H9 (cell line): ENCODE results near the gene CTNNB1. TPM values are rescaled to one million over a fixed set of nuclear protein-coding genes. Genes with fewer than 3 reads are reported as not detected.

Experiments
- DNase-seq: peaks from one replicate; pipeline ENCODE4 v3.0.0-alpha.2; 2017
- H2AFZ ChIP-seq: one replicate; pipeline ENCODE4 v1.6.1; 2013; ENCODE audit warnings: mild to moderate bottlenecking, low read length, control low read depth, moderate library complexity
- H2AK5ac ChIP-seq: 2 replicates; pipeline ENCODE4 v1.6.1; 2013; ENCODE audit warnings: low read length, control low read depth, mixed read lengths; ENCODE audit not compliant: insufficient read length
- H2BK120ac ChIP-seq: one replicate; pipeline ENCODE4 v1.6.1; 2013; ENCODE audit warnings: low read depth, mild to moderate bottlenecking, low read length, control low read depth, inconsistent platforms; ENCODE audit not compliant: poor library complexity, severe bottlenecking
- H2BK12ac ChIP-seq: 2 replicates; pipeline ENCODE4 v1.6.1; 2013; ENCODE audit warnings: low read length, control low read depth, mixed read lengths, low read depth; ENCODE audit not compliant: insufficient read length
- H2BK15ac ChIP-seq: 2 replicates; pipeline ENCODE4 v1.6.1; 2013; ENCODE audit warnings: low read depth, low read length, control low read depth
- H2BK20ac ChIP-seq: one replicate; pipeline ENCODE4 v1.6.1; 2013; ENCODE audit warnings: low read depth, mild to moderate bottlenecking, low read length, control low read depth, inconsistent platforms; ENCODE audit not compliant: poor library complexity, severe bottlenecking
- H2BK5ac ChIP-seq: 2 replicates; pipeline ENCODE4 v1.6.1; 2013; ENCODE audit warnings: low read length, control low read depth, mixed read lengths; ENCODE audit not compliant: insufficient read length
- H3K14ac ChIP-seq: 2 replicates; pipeline ENCODE4 v1.6.1; 2013; ENCODE audit warnings: low read length, control low read depth; ENCODE audit not compliant: insufficient read depth
- H3K18ac ChIP-seq: 2 replicates; pipeline ENCODE4 v1.6.1; 2013; ENCODE audit warnings: low read depth, mild to moderate bottlenecking, mixed read lengths, low read length, control low read depth; ENCODE audit not compliant: insufficient read length
- H3K23ac ChIP-seq: 2 replicates; pipeline ENCODE4 v1.6.1; 2013; ENCODE audit warnings: low read length, control low read depth, mixed read lengths, low read depth; ENCODE audit not compliant: insufficient read length
- H3K23me2 ChIP-seq: 2 replicates; pipeline ENCODE4 v1.6.1; 2013; ENCODE audit warnings: low read depth, mild to moderate bottlenecking, mixed read lengths, low read length, control low read depth; ENCODE audit not compliant: insufficient read length, poor library complexity, severe bottlenecking
- H3K27ac ChIP-seq: 2 replicates; pipeline ENCODE4 v1.5.1; 2013; ENCODE audit warnings: low read length, control low read depth, mixed read lengths, low read depth; ENCODE audit not compliant: insufficient read length
- H3K27me3 ChIP-seq: 2 replicates; pipeline ENCODE4 v1.6.1; 2013; ENCODE audit warnings: low read length, control low read depth, inconsistent platforms; ENCODE audit not compliant: insufficient read depth
- H3K4ac ChIP-seq: 2 replicates; pipeline ENCODE4 v1.6.1; 2013; ENCODE audit warnings: low read depth, mild to moderate bottlenecking, control low read depth, inconsistent platforms, low read length, moderate library complexity
- H3K4me1 ChIP-seq: 2 replicates; pipeline ENCODE4 v1.6.1; 2013; ENCODE audit warnings: low read length, control low read depth, inconsistent platforms; ENCODE audit not compliant: insufficient read depth
- H3K4me2 ChIP-seq: 2 replicates; pipeline ENCODE4 v1.6.1; 2013; ENCODE audit warnings: low read length, control low read depth, mixed read lengths; ENCODE audit not compliant: insufficient read length, insufficient read depth
- H3K56ac ChIP-seq: 2 replicates; pipeline ENCODE4 v1.6.1; 2013; ENCODE audit warnings: low read depth, mild to moderate bottlenecking, mixed read lengths, low read length, control low read depth; ENCODE audit not compliant: insufficient read length
- H3K79me1 ChIP-seq: 2 replicates; pipeline ENCODE4 v1.6.1; 2013; ENCODE audit warnings: low read depth, mild to moderate bottlenecking, moderate library complexity, low read length, control low read depth, inconsistent platforms; ENCODE audit not compliant: insufficient read depth, poor library complexity, severe bottlenecking
- H3K79me2 ChIP-seq: 2 replicates; pipeline ENCODE4 v1.6.1; 2013; ENCODE audit warnings: low read length, control low read depth, inconsistent platforms; ENCODE audit not compliant: insufficient read depth
- H3K9ac ChIP-seq: 2 replicates; pipeline ENCODE4 v1.6.1; 2013; ENCODE audit warnings: low read length, control low read depth, mixed read lengths; ENCODE audit not compliant: insufficient read length; ENCODE audit errors: extremely low read depth
- H3K9me3 ChIP-seq: one replicate; pipeline ENCODE4 v1.6.1; 2013; ENCODE audit warnings: low read depth, low read length, inconsistent platforms; ENCODE audit not compliant: control insufficient read depth
- H3T11ph ChIP-seq: one replicate; pipeline ENCODE4 v1.6.1; 2013; ENCODE audit warnings: mild to moderate bottlenecking, low read length, control low read depth, inconsistent platforms
- H4K20me1 ChIP-seq: one replicate; pipeline ENCODE4 v1.6.1; 2013; ENCODE audit not compliant: control insufficient read depth, insufficient read length, insufficient read depth
- H4K5ac ChIP-seq: 2 replicates; pipeline ENCODE4 v1.6.1; 2013; ENCODE audit warnings: low read depth, mild to moderate bottlenecking, mixed read lengths, low read length, control low read depth; ENCODE audit not compliant: insufficient read length
- H4K8ac ChIP-seq: replicated peaks from 2 replicates; pipeline ENCODE4 v1.6.1; 2013; ENCODE audit warnings: low read length, control low read depth, mixed read lengths, low read depth; ENCODE audit not compliant: insufficient read length
- H4K91ac ChIP-seq: 2 replicates; pipeline ENCODE4 v1.6.1; 2013; ENCODE audit warnings: low read depth, mild to moderate bottlenecking, moderate library complexity, mixed read lengths, low read length, control low read depth; ENCODE audit not compliant: insufficient read length
- H3K27ac Mint-ChIP-seq, 3 experiments: 2 replicates in 2 of 3; 3 replicates in 1 of 3; pipeline ENCODE4 v1.8.0; 2020 to 2021; ENCODE audit warnings: mixed read lengths in 3 of 3, mild to moderate bottlenecking in 1 of 3, moderate library complexity in 1 of 3
- H3K27me3 Mint-ChIP-seq: 2 replicates; pipeline ENCODE4 v1.8.0; 2021; ENCODE audit warnings: low read depth, mild to moderate bottlenecking, moderate library complexity, mixed read lengths
- H3K36me3 Mint-ChIP-seq, 3 experiments: 2 replicates in 2 of 3; 3 replicates in 1 of 3; pipeline ENCODE4 v1.8.0; 2020 to 2021; ENCODE audit warnings: low read depth in 3 of 3, mixed read lengths in 3 of 3; ENCODE audit not compliant: insufficient read depth in 1 of 3
- H3K4me1 Mint-ChIP-seq, 2 experiments: 2 replicates each; pipeline ENCODE4 v1.8.0; 2020; ENCODE audit warnings: mixed read lengths in 2 of 2
- H3K4me3 Mint-ChIP-seq, 2 experiments: 2 replicates in 1 of 2; 3 replicates in 1 of 2; pipeline ENCODE4 v1.8.0; 2020 to 2021; ENCODE audit warnings: mild to moderate bottlenecking in 2 of 2, mixed read lengths in 2 of 2, moderate library complexity in 1 of 2
- H3K9me3 Mint-ChIP-seq, 2 experiments: 2 replicates in 1 of 2; 3 replicates in 1 of 2; pipeline ENCODE4 v1.8.0; 2020; ENCODE audit warnings: mild to moderate bottlenecking in 2 of 2, mixed read lengths in 2 of 2, moderate library complexity in 1 of 2
- WGBS: extraction: QIAGEN DNeasy Blood & Tissue Kit; methylation state at CpG from one replicate; pipeline ENCODE4 v1.1.7; 2013; ENCODE audit warnings: missing lambda C conversion rate, low lambda C conversion rate, mixed read lengths; ENCODE audit not compliant: insufficient read length; ENCODE audit errors: extremely low coverage; 5-methylcytosine and 5-hydroxymethylcytosine counted together
- total RNA-seq: library from RNA; stranded (reverse); gene quantifications from 2 replicates; pipeline ENCODE4 v1.2.1, GENCODE V29; 2021
- TF ChIP-seq, protein P1 (sequence below): fragments of 200-600 bp; sonication (generic); conservative IDR thresholded peaks from 3 replicates; pipeline ENCODE4 v1.8.0; 2021; ENCODE audit warnings: antibody characterized with exemption, mild to moderate bottlenecking

The CTNNB1 gene
- total RNA-seq, 1 experiment from 2014 or later: 500 TPM

DNA sequence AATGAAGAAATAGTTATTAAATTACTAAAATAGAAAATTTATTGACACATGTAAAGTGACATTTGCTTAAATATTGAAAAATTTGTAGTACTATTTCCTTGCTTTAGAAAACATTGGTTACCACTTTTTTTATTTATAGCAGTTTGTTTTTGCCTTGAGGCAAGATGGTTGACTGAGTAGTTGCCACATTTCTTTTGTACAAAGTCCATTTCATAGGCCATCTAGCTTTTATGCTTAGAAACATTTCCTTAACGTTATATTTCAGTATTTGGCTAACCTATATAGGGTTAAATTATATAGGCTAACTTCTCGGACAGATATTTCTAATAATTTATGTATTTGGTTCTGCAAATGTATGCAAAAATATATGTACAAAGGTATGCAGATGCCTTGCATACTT lies 17.1 kb downstream of the CTNNB1 start:
- no peaks in the 10 kb centered on the region for H3K23me2 ChIP-seq
- H3K23ac ChIP-seq: no peak overlapping the region
- H4K20me1 ChIP-seq: no peaks in the 10 kb centered on the region
- H3T11ph ChIP-seq: no peak overlapping the region
- H2BK12ac ChIP-seq: no peak overlapping the region
- no peak overlapping the region for H3K27ac ChIP-seq
- no peak overlapping the region for H3K4ac ChIP-seq
- H4K8ac ChIP-seq: no peak overlapping the region
- TF ChIP-seq, protein P1, sequence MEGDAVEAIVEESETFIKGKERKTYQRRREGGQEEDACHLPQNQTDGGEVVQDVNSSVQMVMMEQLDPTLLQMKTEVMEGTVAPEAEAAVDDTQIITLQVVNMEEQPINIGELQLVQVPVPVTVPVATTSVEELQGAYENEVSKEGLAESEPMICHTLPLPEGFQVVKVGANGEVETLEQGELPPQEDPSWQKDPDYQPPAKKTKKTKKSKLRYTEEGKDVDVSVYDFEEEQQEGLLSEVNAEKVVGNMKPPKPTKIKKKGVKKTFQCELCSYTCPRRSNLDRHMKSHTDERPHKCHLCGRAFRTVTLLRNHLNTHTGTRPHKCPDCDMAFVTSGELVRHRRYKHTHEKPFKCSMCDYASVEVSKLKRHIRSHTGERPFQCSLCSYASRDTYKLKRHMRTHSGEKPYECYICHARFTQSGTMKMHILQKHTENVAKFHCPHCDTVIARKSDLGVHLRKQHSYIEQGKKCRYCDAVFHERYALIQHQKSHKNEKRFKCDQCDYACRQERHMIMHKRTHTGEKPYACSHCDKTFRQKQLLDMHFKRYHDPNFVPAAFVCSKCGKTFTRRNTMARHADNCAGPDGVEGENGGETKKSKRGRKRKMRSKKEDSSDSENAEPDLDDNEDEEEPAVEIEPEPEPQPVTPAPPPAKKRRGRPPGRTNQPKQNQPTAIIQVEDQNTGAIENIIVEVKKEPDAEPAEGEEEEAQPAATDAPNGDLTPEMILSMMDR: no peak
- Mint-ChIP-seq H3K27ac (no peak overlapping the region), H3K4me3 (no peak overlapping the region), H3K36me3 (no peaks in the 10 kb centered on the region), H3K4me1 (peaks cover 57 to 70% of the 10 kb centered on the region in 2 experiments), H3K27me3 (no peaks in the 10 kb centered on the region), H3K9me3 (no peaks in the 10 kb centered on the region)
- no peak overlapping the region for H2BK15ac ChIP-seq
- no peak overlapping the region for H4K91ac ChIP-seq
- peaks cover 10% of the 10 kb centered on the region for H3K4me1 ChIP-seq
- no peak overlapping the region for H2BK120ac ChIP-seq
- H3K27me3 ChIP-seq: no peaks in the 10 kb centered on the region
- no peak overlapping the region for H4K5ac ChIP-seq
- no peak overlapping the region for H2AFZ ChIP-seq
- no peak overlapping the region for H3K4me2 ChIP-seq
- no peaks in the 10 kb centered on the region for H3K9me3 ChIP-seq
- peaks cover 66% of the 10 kb centered on the region; the same call in 1 of the 2 replicates for H3K79me2 ChIP-seq
- no peak overlapping the region for H3K14ac ChIP-seq
- WGBS: no CpG with 5 or more reads among the region's 2 CpGs
- peaks cover 3% of the 10 kb centered on the region for H3K79me1 ChIP-seq
- no peak overlapping the region for H2BK20ac ChIP-seq
- H3K56ac ChIP-seq: no peak overlapping the region
- H3K18ac ChIP-seq: no peak overlapping the region
- no peak overlapping the region for H3K9ac ChIP-seq
- no peak for DNase-seq
- no peak overlapping the region for H2BK5ac ChIP-seq
- H2AK5ac ChIP-seq: no peak overlapping the region
